SK-N-SH (cell line): Measurements from ENCODE around the gene ASMTL. TPM values are rescaled to one million over a fixed set of nuclear protein-coding genes. Genes with fewer than 3 reads are reported as not detected.

Experiments
- CTCF ChIA-PET: fragments of 300-600, 350-600 bp; formaldehyde crosslinking; extraction: SDS; loops from one replicate; lab custom pipeline; 2021; lab: Yijun Ruan, JAX
- POLR2A ChIA-PET: fragments of 350-600 bp; sonication (Branson Sonifier 250); formaldehyde crosslinking; extraction: SDS; loops from one replicate; lab custom pipeline; 2020; ENCODE audit warnings: antibody characterized with exemption, inconsistent platforms; lab: Yijun Ruan, JAX
- DNase-seq: peaks from one replicate; pipeline ENCODE4 v3.0.0; 2012
- H2AFZ ChIP-seq: fragments of 200-600 bp; sonication (generic); 2 replicates; pipeline ENCODE4 v1.8.1; 2016; ENCODE audit warnings: antibody characterized with exemption, mild to moderate bottlenecking, low read depth
- H3F3A ChIP-seq: fragments of 200-600 bp; sonication (generic); replicated peaks from 2 replicates; pipeline ENCODE3; 2016; ENCODE audit warnings: antibody characterized with exemption, mild to moderate bottlenecking; ENCODE audit not compliant: insufficient read depth
- H3K27ac ChIP-seq, 2 experiments: fragments of 200-500 bp in 1 of 2; fragments of 200-600 bp in 1 of 2; sonication (Bioruptor generic) in 1 of 2; sonication (generic), shearing (Covaris generic) in 1 of 2; 2 replicates each; pipeline versions ENCODE4 v1.5.1 to v1.6.1; 2014 to 2016; ENCODE audit warnings: low read depth in 2 of 2, inconsistent platforms in 1 of 2, low read length in 1 of 2, mild to moderate bottlenecking in 1 of 2, mixed read lengths in 1 of 2
- H3K27me3 ChIP-seq: fragments of 200-600 bp; sonication (generic), shearing (Covaris generic); 2 replicates; pipeline ENCODE4 v1.6.1; 2016; ENCODE audit warnings: mixed run types; ENCODE audit not compliant: insufficient read depth
- H3K36me3 ChIP-seq, 2 experiments: fragments of 200-500 bp in 1 of 2; fragments of 200-600 bp in 1 of 2; sonication (Bioruptor generic) in 1 of 2; sonication (generic) in 1 of 2; replicated peaks in 1 of 2; 2 replicates each; pipeline versions ENCODE3 to v1.5.1; 2014 to 2016; ENCODE audit warnings: low read length in 1 of 2, mild to moderate bottlenecking in 1 of 2; ENCODE audit not compliant: insufficient read depth in 2 of 2, control insufficient read depth in 1 of 2
- H3K4me1 ChIP-seq, 2 experiments: fragments of 200-500 bp in 1 of 2; fragments of 200-600 bp in 1 of 2; sonication (Bioruptor generic) in 1 of 2; sonication (generic), shearing (Covaris generic) in 1 of 2; 2 replicates each; pipeline versions ENCODE4 v1.5.1 to v1.6.1; 2014 to 2016; ENCODE audit warnings: low read depth in 1 of 2, low read length in 1 of 2, mixed run types in 1 of 2; ENCODE audit not compliant: insufficient read depth in 2 of 2, control insufficient read depth in 1 of 2
- H3K4me2 ChIP-seq: fragments of 200-600 bp; sonication (generic), shearing (Covaris generic); 2 replicates; pipeline ENCODE4 v1.6.1; 2017; ENCODE audit warnings: mixed run types
- H3K4me3 ChIP-seq, 2 experiments: fragments of 200-500 bp in 1 of 2; fragments of 200-600 bp in 1 of 2; sonication (Bioruptor generic) in 1 of 2; sonication (generic), shearing (Covaris generic) in 1 of 2; 2 replicates each; pipeline versions ENCODE4 v1.5.1 to v1.8.1; 2014 to 2016; ENCODE audit warnings: low read depth in 2 of 2, inconsistent platforms in 1 of 2, low read length in 1 of 2, mild to moderate bottlenecking in 1 of 2, mixed read lengths in 1 of 2, moderate library complexity in 1 of 2
- H3K79me2 ChIP-seq: fragments of 200-600 bp; sonication (generic); 2 replicates; pipeline ENCODE4 v1.8.1; 2017; ENCODE audit warnings: mild to moderate bottlenecking; ENCODE audit not compliant: insufficient read depth
- H3K9ac ChIP-seq: fragments of 200-600 bp; sonication (generic); 2 replicates; pipeline ENCODE4 v1.6.1; 2017; ENCODE audit warnings: mixed run types
- H3K9me2 ChIP-seq: fragments of 200-600 bp; sonication (generic); 2 replicates; pipeline ENCODE4 v1.6.1; 2017; ENCODE audit warnings: mixed run types
- H3K9me3 ChIP-seq: fragments of 200-600 bp; sonication (generic); 2 replicates; pipeline ENCODE4 v1.6.1; 2017; ENCODE audit warnings: mixed run types, mild to moderate bottlenecking, moderate library complexity
- H4K20me1 ChIP-seq: fragments of 200-600 bp; sonication (generic); 2 replicates; pipeline ENCODE4 v1.6.1; 2017; ENCODE audit warnings: mild to moderate bottlenecking, mixed run types; ENCODE audit not compliant: insufficient read depth
- CHD2 ChIP-seq: fragments of 150-350 bp; IDR thresholded peaks from 2 replicates; pipeline ENCODE4 v1.6.1; 2018; ENCODE audit warnings: low read length; ENCODE audit not compliant: partially characterized antibody
- ELF1 ChIP-seq: IDR thresholded peaks from 2 replicates; pipeline ENCODE4 v1.4.0; 2012
- EP300 ChIP-seq, 2 experiments: IDR thresholded peaks; 2 replicates each; pipeline versions ENCODE4 v1.4.0 to v1.6.1; 2012; ENCODE audit warnings: borderline replicate concordance in 1 of 2, low read depth in 1 of 2, low read length in 1 of 2
- FOXJ3 ChIP-seq: sonication (generic); formaldehyde crosslinking; IDR thresholded peaks from 2 replicates; pipeline ENCODE4 v1.5.1; 2020; ENCODE audit warnings: mild to moderate bottlenecking, missing genetic modification reagents
- GABPA ChIP-seq: IDR thresholded peaks from 2 replicates; pipeline ENCODE4 v1.4.0; 2012; ENCODE audit warnings: low read depth, mild to moderate bottlenecking
- GATA2 ChIP-seq: sonication (generic); formaldehyde crosslinking; IDR thresholded peaks from 2 replicates; pipeline ENCODE4 v1.5.0; 2020; ENCODE audit warnings: mild to moderate bottlenecking, missing genetic modification reagents
- MEF2A ChIP-seq: IDR thresholded peaks from 2 replicates; pipeline ENCODE4 v1.4.0; 2012; ENCODE audit warnings: low read depth, borderline replicate concordance
- NFIC ChIP-seq: IDR thresholded peaks from 2 replicates; pipeline ENCODE4 v1.4.0; 2012; ENCODE audit warnings: borderline replicate concordance
- NRF1 ChIP-seq: IDR thresholded peaks from 2 replicates; pipeline ENCODE4 v1.6.1; 2012; ENCODE audit warnings: low read depth, mild to moderate bottlenecking, low read length
- RFX5 ChIP-seq: IDR thresholded peaks from 2 replicates; pipeline ENCODE4 v1.6.1; 2012; ENCODE audit warnings: mild to moderate bottlenecking, improper control_type of control experiment, low read length
- SMC3 ChIP-seq: IDR thresholded peaks from 2 replicates; pipeline ENCODE4 v1.6.1; 2012; ENCODE audit warnings: low read depth, low read length, improper control_type of control experiment
- TAF1 ChIP-seq: IDR thresholded peaks from 2 replicates; pipeline ENCODE4 v1.6.1; 2012; ENCODE audit warnings: low read depth, mild to moderate bottlenecking, low read length, moderate library complexity, borderline replicate concordance
- TEAD4 ChIP-seq: IDR thresholded peaks from 2 replicates; pipeline ENCODE4 v1.4.0; 2012; ENCODE audit warnings: mild to moderate bottlenecking, borderline replicate concordance; ENCODE audit not compliant: insufficient read depth
- WGBS: methylation state at CpG from one replicate; pipeline ENCODE4 v1.1.6; 2017; ENCODE audit warnings: low lambda C conversion rate; 5-methylcytosine and 5-hydroxymethylcytosine counted together
- polyA plus RNA-seq, 3 experiments: library from polyadenylated mRNA; depleted of rRNA; stranded (reverse); fragments of >200 nt; gene quantifications; 2 replicates each; pipeline ENCODE4 v1.2.3, GENCODE V29; 2012
- TF ChIP-seq, protein P1 (sequence below): fragments of 150-350 bp; IDR thresholded peaks from 2 replicates; pipeline ENCODE4 v1.6.1; 2017; ENCODE audit warnings: antibody characterized with exemption, low read length, low read depth, borderline replicate concordance
- TF ChIP-seq, protein P2 (sequence below): fragments of 200-600 bp; sonication (generic); IDR thresholded peaks from 2 replicates; pipeline ENCODE4 v1.6.1; 2017; ENCODE audit warnings: antibody characterized with exemption, mild to moderate bottlenecking, moderate library complexity

ASMTL gene
- polyA plus RNA-seq, 1 of the 3 experiments (the other 2 are of a cell fraction) = 37.7 TPM

DNA sequence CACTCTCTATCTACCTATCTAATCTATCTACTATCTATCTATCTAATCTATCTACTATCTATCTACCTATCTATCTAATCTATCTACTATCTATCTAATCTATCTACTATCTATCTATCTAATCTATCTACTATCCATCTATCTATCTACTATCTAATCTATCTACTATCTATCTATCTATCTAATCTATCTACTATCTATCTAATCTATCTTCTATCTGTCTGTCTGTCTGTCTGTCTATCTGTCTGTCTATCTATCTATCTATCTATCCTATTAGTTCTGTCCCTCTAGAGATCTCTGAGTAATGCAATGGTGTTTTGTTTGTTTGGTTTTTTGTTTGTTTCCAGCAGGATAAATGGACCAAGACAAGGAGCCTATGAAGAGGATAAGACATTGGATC, 9.4 kb upstream of the ASMTL start (continued):
- TF ChIP-seq GATA2 (no peak), MEF2A (no peak), SMC3 (no peak), FOXJ3 (CRISPR knock-in tag) (no peak), TAF1 (no peak)
- TF ChIP-seq, protein P1, sequence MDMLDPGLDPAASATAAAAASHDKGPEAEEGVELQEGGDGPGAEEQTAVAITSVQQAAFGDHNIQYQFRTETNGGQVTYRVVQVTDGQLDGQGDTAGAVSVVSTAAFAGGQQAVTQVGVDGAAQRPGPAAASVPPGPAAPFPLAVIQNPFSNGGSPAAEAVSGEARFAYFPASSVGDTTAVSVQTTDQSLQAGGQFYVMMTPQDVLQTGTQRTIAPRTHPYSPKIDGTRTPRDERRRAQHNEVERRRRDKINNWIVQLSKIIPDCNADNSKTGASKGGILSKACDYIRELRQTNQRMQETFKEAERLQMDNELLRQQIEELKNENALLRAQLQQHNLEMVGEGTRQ = no peak
- TF ChIP-seq, all 33 proteins: peak for 0

DNA sequence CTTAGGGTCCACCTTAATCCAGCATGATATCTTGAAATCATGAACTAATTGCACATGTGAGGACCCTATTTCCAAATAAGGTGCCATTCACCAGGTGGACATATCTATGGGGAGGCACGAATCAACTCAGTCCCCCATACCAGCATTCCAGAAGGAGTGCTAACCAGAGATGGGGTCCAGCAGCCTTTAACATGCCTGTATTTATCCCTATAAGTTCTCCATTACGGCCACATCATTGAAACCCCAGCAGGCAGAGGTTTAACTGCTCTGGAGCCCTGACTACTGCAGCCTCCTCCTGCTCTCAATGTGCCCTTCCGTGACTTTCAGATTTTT, 3.2 kb upstream of the ASMTL start:
- no peak overlapping the region for H3K27ac ChIP-seq
- H3K4me1 ChIP-seq = peaks cover 0 to 9% of the 10 kb centered on the region in 2 experiments; a peak in 1 of 4 replicates
- ChIA-PET CTCF (no interaction called here), POLR2A (no interaction called here)
- DNase-seq = no peak
- H3F3A ChIP-seq = peaks cover 8% of the 10 kb centered on the region
- WGBS = 5% methylated on average over 3 of the region's 3 CpGs
- peaks cover 16% of the 10 kb centered on the region; the same call in 1 of the 2 replicates for H3K27me3 ChIP-seq
- H3K9me2 ChIP-seq = no peaks in the 10 kb centered on the region
- H3K36me3 ChIP-seq = no peaks in the 10 kb centered on the region
- TF ChIP-seq TEAD4 = no peak
- TF ChIP-seq ELF1 = no peak
- no peak for TF ChIP-seq RFX5
- no peak for TF ChIP-seq NFIC
- no peak for TF ChIP-seq CHD2
- no peak for TF ChIP-seq NRF1
- TF ChIP-seq, protein P2, sequence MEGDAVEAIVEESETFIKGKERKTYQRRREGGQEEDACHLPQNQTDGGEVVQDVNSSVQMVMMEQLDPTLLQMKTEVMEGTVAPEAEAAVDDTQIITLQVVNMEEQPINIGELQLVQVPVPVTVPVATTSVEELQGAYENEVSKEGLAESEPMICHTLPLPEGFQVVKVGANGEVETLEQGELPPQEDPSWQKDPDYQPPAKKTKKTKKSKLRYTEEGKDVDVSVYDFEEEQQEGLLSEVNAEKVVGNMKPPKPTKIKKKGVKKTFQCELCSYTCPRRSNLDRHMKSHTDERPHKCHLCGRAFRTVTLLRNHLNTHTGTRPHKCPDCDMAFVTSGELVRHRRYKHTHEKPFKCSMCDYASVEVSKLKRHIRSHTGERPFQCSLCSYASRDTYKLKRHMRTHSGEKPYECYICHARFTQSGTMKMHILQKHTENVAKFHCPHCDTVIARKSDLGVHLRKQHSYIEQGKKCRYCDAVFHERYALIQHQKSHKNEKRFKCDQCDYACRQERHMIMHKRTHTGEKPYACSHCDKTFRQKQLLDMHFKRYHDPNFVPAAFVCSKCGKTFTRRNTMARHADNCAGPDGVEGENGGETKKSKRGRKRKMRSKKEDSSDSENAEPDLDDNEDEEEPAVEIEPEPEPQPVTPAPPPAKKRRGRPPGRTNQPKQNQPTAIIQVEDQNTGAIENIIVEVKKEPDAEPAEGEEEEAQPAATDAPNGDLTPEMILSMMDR = no peak
- TF ChIP-seq SMC3 = no peak
- no peak for TF ChIP-seq TAF1
- no peak for TF ChIP-seq GABPA
- TF ChIP-seq EP300 (IDR thresholded peaks at IDR 0.05; ENCODE audit: borderline replicate concordance in 1 of 2, low read depth in 1 of 2, low read length in 1 of 2) = no peak
- H2AFZ ChIP-seq = no peak overlapping the region
- H4K20me1 ChIP-seq = 0 out of 2 replicates have a peak, but pooled peaks cover 3% of the 10 kb centered on the region
- H3K9me3 ChIP-seq = no peaks in the 10 kb centered on the region
- H3K4me3 ChIP-seq = no peak overlapping the region
- peaks cover 16% of the 10 kb centered on the region for H3K79me2 ChIP-seq
- no peak overlapping the region for H3K9ac ChIP-seq
- no peak overlapping the region for H3K4me2 ChIP-seq
